Brain microvascular endothelial cell (primary cell): ENCODE measurements around the gene NOSTRIN.

Source experiments
- DNase-seq: peaks from one replicate; pipeline ENCODE4 v3.0.0-alpha.2; 2020
- H3K27ac ChIP-seq: fragments of 250-450 bp; sonication (Bioruptor Pico); 2 replicates; pipeline ENCODE4 v1.5.1; 2020; ENCODE audit warnings: mild to moderate bottlenecking, moderate library complexity
- H3K27me3 ChIP-seq: fragments of 250-450 bp; sonication (Bioruptor Pico); replicated peaks from 2 replicates; pipeline ENCODE4 v1.5.1; 2020; ENCODE audit warnings: mild to moderate bottlenecking
- H3K36me3 ChIP-seq: fragments of 250-450 bp; sonication (Bioruptor Pico); replicated peaks from 2 replicates; pipeline ENCODE4 v1.5.1; 2020; ENCODE audit warnings: mild to moderate bottlenecking
- H3K4me3 ChIP-seq: 2 replicates; pipeline ENCODE4 v1.5.1; 2011; ENCODE audit warnings: low read depth, mild to moderate bottlenecking, control low read depth, low read length, moderate library complexity
- CTCF ChIP-seq: IDR thresholded peaks from 2 replicates; pipeline ENCODE4 v1.5.1; 2011; ENCODE audit warnings: low read depth, mild to moderate bottlenecking, moderate library complexity, low read length, control low read depth, inconsistent platforms; ENCODE audit errors: missing control alignments
- in situ Hi-C: cut with HindIII; loops from 2 replicates; pipeline ENCODE4 v1.10.0; 2017; ENCODE audit warnings: low sequenced_read_pairs, low pct_ligation_motif_present

Gene NOSTRIN

DNA sequence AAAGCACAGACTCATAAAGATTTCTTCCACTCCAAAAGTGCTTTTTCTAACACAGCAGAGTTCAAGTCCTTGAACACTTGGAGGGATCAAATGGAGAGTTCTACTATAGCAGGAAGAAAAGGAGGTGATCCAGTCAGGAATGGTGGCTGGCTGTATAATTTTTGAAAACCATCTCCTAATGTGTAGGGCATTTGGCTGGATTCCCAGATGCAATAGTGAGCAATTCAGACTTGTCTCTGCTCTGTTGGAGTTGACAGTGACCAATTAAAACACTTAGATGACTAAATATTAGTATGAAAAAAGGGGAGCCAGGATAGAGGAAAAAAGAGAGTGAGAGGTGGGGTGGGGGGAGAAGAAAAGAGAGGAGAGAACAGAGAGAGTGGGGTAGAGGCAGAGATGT, 93.3 kb downstream of the NOSTRIN start:
- peaks cover 2% of the 10 kb centered on the region for H3K27me3 ChIP-seq
- no peak for TF ChIP-seq CTCF
- no peak overlapping the region for H3K4me3 ChIP-seq
- no peaks in the 10 kb centered on the region for H3K36me3 ChIP-seq
- H3K27ac ChIP-seq: no peak overlapping the region
- in situ Hi-C loops: no loop called here
- DNase-seq: no peak

DNA sequence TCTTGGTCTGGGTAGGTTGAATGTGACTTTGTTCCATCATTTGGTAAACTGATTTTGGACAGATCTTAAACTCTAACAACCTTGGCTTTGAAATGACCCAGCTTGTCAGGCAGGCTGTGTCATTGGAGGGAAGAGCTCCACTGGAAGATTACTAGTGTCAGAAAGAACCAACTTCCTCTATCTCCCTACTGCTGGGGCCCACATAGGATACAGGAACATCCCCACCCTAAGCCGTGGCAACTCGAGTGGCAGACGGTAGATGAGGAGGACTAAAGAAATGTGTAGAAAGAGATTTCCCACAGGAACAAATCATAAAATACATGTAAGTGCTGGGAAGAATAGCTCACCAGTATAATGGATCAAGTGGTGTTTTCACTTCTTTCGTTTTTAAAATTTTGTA, 94.3 kb downstream of the NOSTRIN start:
- H3K27ac ChIP-seq: no peak overlapping the region
- H3K27me3 ChIP-seq: peaks cover 4% of the 10 kb centered on the region
- in situ Hi-C loops: no loop called here
- no peaks in the 10 kb centered on the region for H3K36me3 ChIP-seq
- no peak for TF ChIP-seq CTCF
- no peak overlapping the region for H3K4me3 ChIP-seq
- DNase-seq: no peak

GRCh38 chr2:168897449-168897848, 95.0 kb downstream of the NOSTRIN start:
- no peaks in the 10 kb centered on the region for H3K36me3 ChIP-seq
- DNase-seq: no peak
- in situ Hi-C loops: no loop called here
- no peak overlapping the region for H3K4me3 ChIP-seq
- no peak overlapping the region for H3K27ac ChIP-seq
- no peak for TF ChIP-seq CTCF
- H3K27me3 ChIP-seq: peaks cover 4% of the 10 kb centered on the region

- in situ Hi-C loops: no loop called here
- H3K4me3 ChIP-seq: no peak within 1 kb of the TSS
- H3K27me3 ChIP-seq: peaks cover 4% of the 10 kb centered on the region
- H3K27ac ChIP-seq: no peak within 1 kb of the TSS
- H3K36me3 ChIP-seq: no peaks in the 10 kb centered on the region
- TF ChIP-seq CTCF: no peak
- DNase-seq: no peak
These were observed 98.6 kb downstream of the NOSTRIN start, which contains the start of gene G6PC2 for GRCh38 chr2:168901003-168901402. Gene G6PC2, plus strand, starts transcription at chr2:168901291. Its CDS starts 41 bp downstream, at chr2:168901332.

- DNase-seq: no peak
- Histone ChIP-seq H3K27ac (no peak overlapping the region), H3K4me3 (no peak overlapping the region), H3K36me3 (no peaks in the 10 kb centered on the region), H3K27me3 (peaks cover 8% of the 10 kb centered on the region)
- in situ Hi-C loops: no loop called here
- no peak for TF ChIP-seq CTCF
These were observed 101.5 kb downstream of the NOSTRIN start for GRCh38 chr2:168903888-168904287.

DNA sequence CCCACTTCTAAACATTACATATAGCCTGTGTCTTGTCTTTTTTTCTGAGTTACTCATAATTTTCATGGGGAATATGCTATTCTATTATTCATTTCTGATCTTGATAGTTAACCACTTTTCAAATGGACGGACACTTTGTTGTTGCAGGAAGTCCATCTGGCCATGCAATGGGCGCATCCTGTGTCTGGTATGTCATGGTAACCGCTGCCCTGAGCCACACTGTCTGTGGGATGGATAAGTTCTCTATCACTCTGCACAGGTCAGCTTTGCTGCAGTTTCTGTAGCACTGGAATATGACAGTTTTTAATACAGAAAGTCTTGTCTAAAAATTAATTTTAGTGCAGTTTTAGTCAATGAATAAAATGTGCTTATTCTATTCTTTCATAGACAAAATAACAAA, 101.9 kb downstream of the NOSTRIN start:
- H3K27ac ChIP-seq: no peak overlapping the region
- H3K27me3 ChIP-seq: peaks cover 8% of the 10 kb centered on the region
- TF ChIP-seq CTCF: no peak
- H3K36me3 ChIP-seq: no peaks in the 10 kb centered on the region
- no peak overlapping the region for H3K4me3 ChIP-seq
- in situ Hi-C loops: no loop called here
- no peak for DNase-seq
